HG02973 (cell line): ENCODE measurements around the gene CKS2.
"Not testable (repeated sequence)": the region's sequence is repeated elsewhere in the genome, so short reads cannot be mapped to it uniquely, and the experiment has no call there.

Experiments used
- ATAC-seq: cut with Tn5 transposase; IDR thresholded peaks from one replicate; pipeline ENCODE4 v1.9.1; 2021; ENCODE audit warnings: moderate library complexity; ENCODE audit not compliant: unreplicated experiment

CKS2 gene

GRCh38 chr9:89310475-89311345, at the start of gene CKS2:
TSS of gene CKS2 (plus strand) at chr9:89311195. CDS start at chr9:89311293, 98 bp downstream.
- ATAC-seq, result peak; percentile 85

GRCh38 chr9:89273528-89274279, 37.3 kb upstream of the CKS2 start:
- no peak for ATAC-seq

- ATAC-seq, result no peak
These were observed 36.2 kb upstream of the CKS2 start for GRCh38 chr9:89274838-89275237.

GRCh38 chr9:89276040-89276439, 35.0 kb upstream of the CKS2 start:
- ATAC-seq, result not testable (repeated sequence)

GRCh38 chr9:89277043-89277442, 34.0 kb upstream of the CKS2 start:
- no peak for ATAC-seq

- ATAC-seq, result peak; percentile 65
These were observed 33.5 kb upstream of the CKS2 start for GRCh38 chr9:89277454-89277853.

- no peak for ATAC-seq
These were observed 32.4 kb upstream of the CKS2 start for GRCh38 chr9:89278551-89278950.

- no peak for ATAC-seq
These were observed 31.8 kb upstream of the CKS2 start for GRCh38 chr9:89278997-89279739.

- no peak for ATAC-seq
These were observed 29.9 kb upstream of the CKS2 start for GRCh38 chr9:89281106-89281505.

GRCh38 chr9:89282248-89282968, 28.6 kb upstream of the CKS2 start:
- ATAC-seq, result not testable (repeated sequence)

- no peak for ATAC-seq
These were observed 26.9 kb upstream of the CKS2 start for GRCh38 chr9:89284076-89284475.

- no peak for ATAC-seq
These were observed 19.3 kb upstream of the CKS2 start for GRCh38 chr9:89291741-89292140.

- ATAC-seq, result no peak
These were observed 18.0 kb upstream of the CKS2 start for GRCh38 chr9:89293014-89293413.

- ATAC-seq, result no peak
These were observed 15.6 kb upstream of the CKS2 start for GRCh38 chr9:89295400-89295799.

GRCh38 chr9:89301996-89302395, 9.0 kb upstream of the CKS2 start:
- not testable (repeated sequence) for ATAC-seq

- no peak for ATAC-seq
These were observed 6.8 kb upstream of the CKS2 start for GRCh38 chr9:89304020-89304833.

GRCh38 chr9:89304834-89305188, 6.2 kb upstream of the CKS2 start:
- no peak for ATAC-seq

GRCh38 chr9:89305868-89306267, 5.1 kb upstream of the CKS2 start:
- no peak for ATAC-seq

GRCh38 chr9:89309166-89309565, 1.8 kb upstream of the CKS2 start:
- ATAC-seq, result no peak
